NCI-H1092 (cell line): ENCODE measurements around the gene MGST2.
"Not testable (repeated sequence)": the region's sequence is repeated elsewhere in the genome, so short reads cannot be mapped to it uniquely, and the experiment has no call there.

Experiments
- DNase-seq: peaks from one replicate; lab custom pipeline; 2025; lab: John Stamatoyannopoulos, UW

Gene MGST2

GRCh38 chr4:139665690-139666529 lies at the start of gene MGST2:
Gene MGST2, plus strand, starts transcription at chr4:139665819. Its CDS starts 201 bp downstream, at chr4:139666020.
- peak; percentile 57 for DNase-seq

GRCh38 chr4:139617702-139618490 lies 47.7 kb upstream of the MGST2 start:
- DNase-seq = no peak

GRCh38 chr4:139619644-139620043 lies 46.0 kb upstream of the MGST2 start:
- DNase-seq = no peak

- peak; percentile 87 for DNase-seq
Measured at GRCh38 chr4:139622901-139623381, 42.7 kb upstream of the MGST2 start.

GRCh38 chr4:139624441-139625092 lies 41.1 kb upstream of the MGST2 start:
- DNase-seq = no peak

DNA sequence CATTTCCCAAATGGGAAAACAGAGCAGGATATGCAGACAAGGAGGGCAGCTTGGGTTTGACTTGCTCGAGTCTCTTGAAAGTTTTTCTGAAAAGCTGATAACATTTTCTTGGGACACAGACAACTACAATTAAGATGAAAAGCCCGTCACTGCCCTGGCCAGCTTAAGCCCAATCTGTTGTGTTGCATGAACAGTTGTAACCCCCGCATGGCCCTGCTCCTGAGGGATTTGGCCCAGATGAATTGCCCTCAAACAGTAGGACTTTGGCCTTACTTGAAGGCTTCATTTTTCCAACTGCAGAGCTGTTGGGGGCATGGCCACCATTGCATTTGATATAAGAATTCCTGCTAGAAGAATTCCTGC lies 40.5 kb upstream of the MGST2 start:
- DNase-seq = no peak

- no peak for DNase-seq
Measured at GRCh38 chr4:139625482-139625881, 40.1 kb upstream of the MGST2 start.

GRCh38 chr4:139628184-139629012 lies 37.2 kb upstream of the MGST2 start:
- peak; percentile 96 for DNase-seq

DNA sequence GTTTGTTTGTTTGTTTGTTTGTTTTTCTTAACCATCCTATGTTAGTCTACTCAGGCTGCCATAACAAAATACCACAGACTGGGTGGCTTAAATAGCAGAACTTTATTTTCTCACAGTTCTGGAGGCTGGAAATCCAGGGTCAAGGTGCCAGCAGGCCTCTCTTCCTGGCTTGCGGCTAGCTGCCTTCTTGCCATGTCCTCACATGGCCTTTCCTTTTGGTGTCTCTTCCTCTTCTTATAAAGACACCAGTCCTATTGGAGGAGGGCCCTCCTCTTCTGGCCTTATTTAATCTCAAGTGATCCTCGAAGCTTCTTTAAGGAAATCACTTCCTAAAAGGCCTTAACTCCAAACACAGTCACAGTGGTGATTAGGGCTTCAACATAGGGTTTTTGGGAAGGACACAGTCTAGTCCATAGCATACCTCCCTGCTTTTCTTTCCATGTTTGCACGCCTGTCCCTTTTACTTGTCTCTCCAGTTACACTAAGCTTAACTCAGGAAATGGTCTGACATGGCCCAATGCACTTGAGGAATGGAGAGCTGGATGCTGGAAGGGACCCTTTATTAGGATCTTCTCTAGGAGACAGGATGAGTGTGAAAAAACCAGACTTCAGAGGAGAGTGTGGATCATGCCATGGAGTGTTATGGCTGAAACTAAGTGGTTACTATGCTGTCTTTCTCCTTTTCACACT lies 36.0 kb upstream of the MGST2 start:
- no peak for DNase-seq

GRCh38 chr4:139630126-139630495 lies 35.5 kb upstream of the MGST2 start:
- no peak for DNase-seq

DNA sequence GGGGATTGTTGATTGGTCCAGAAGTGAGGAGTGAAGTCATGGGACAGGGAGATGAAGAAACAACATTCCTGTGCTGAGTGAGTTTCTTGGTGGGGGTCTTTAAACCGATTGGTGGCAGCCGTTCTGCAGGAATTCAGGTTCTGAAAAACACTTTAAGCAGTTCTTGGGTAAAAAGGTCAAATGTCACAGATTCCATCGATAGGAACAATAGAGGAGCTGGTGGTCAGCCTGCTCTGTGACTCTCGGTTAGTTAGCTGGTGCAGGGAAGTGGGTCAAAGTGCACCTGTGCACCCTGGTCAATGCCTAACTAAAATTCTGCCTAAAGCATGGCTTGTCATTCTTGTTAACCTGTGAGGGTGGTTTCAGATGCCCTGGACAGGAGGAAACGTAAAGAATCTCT lies 34.6 kb upstream of the MGST2 start:
- DNase-seq = no peak

- no peak for DNase-seq
Measured at GRCh38 chr4:139631791-139632190, 33.8 kb upstream of the MGST2 start.

GRCh38 chr4:139632739-139633138 lies 32.9 kb upstream of the MGST2 start:
- DNase-seq = not testable (repeated sequence)

DNA sequence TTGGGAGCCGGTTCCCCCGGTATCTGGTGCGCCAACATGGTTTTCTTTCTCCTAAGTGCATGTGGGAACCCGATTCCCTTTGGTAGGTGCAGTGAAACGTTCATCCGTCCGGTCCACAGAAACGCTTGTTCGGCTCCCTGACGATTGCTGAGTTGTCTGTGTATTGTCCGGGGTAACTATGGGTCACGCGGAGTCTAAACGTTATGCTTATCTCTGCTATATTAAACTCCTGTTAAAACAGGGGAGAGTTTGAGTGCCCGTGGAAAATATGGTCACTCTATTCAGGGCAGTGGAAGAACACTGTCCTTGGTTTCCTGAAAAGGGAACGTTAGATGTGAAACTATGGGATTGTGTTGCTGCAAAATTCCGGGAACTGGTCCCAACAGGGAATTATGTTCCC lies 32.4 kb upstream of the MGST2 start:
- DNase-seq = no peak

DNA sequence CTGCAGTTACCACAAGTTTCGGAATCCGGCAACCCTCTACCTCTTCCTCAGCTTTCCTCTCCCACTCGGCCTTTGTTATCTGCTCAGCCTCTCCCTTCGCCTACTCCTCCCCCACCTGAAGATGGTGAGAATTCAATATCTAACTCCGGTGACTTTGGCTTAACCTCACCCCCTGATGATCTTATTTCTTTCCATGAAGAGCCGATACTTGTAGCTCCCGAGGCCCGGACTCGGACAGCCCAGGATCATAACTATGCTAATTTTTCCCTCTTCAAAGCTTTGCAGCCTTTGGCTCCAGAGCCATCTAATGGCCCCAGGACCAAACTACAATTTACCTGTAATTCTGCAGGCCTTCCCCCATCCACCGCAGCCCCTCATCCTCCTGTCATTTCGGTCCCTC lies 32.0 kb upstream of the MGST2 start:
- DNase-seq = peak; percentile 38

DNA sequence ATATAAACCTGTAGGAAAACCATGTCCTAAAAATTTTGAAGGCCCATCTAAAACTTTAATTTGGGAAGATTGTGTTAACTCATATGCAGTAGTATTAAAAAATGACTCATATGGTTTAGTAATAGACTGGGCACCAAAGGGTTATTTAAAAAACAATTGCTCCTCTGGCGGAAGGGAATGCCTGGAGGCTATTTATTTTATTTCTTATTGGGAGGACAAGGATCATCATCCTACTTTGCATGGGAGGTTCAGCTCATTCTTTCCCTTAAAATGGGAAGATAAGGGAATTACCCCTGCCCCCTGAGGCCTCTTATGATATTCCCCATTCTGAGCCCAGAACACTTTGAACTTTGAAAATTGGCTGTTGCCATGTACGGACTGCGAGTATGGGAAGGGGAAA lies 29.7 kb upstream of the MGST2 start:
- no peak for DNase-seq

GRCh38 chr4:139638306-139638705 lies 27.3 kb upstream of the MGST2 start:
- DNase-seq = not testable (repeated sequence)

- DNase-seq = no peak
Measured at GRCh38 chr4:139639654-139640053, 26.0 kb upstream of the MGST2 start.

- DNase-seq = no peak
Measured at GRCh38 chr4:139641218-139641617, 24.4 kb upstream of the MGST2 start.

DNA sequence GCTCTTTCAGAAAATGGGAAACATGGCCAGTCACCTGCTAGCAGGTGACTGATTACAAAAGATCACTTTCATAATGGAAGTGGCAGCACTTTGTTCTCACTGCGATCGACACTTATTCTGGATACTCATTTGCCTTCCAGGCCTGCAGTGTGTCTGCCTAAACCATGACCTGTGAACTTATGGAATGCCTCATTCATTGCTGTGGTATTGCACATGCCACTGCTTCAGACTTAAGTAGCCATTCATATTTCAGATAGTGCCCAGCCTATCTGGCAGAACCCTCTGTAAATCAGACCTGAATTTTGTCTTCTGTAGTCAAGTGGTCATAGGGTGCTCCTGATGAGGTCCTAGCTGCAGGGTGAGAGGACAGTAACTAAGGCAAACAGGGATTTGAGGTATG lies 23.3 kb upstream of the MGST2 start:
- no peak for DNase-seq
